GM19193 (cell line): ENCODE data around the gene GLO1.

ENCODE experiments used
- POLR2A ChIP-seq: IDR thresholded peaks from 4 replicates; pipeline ENCODE4 v1.6.1; 2011; ENCODE audit not compliant: insufficient read depth, insufficient read length; ENCODE audit errors: extremely low read depth

Gene GLO1

GRCh38 chr6:38702558-38703397 is at the start of gene GLO1:
TSS of gene GLO1 (minus strand) at chr6:38703145. CDS start at chr6:38703054, 91 bp downstream.
- peak; percentile 86 for TF ChIP-seq POLR2A

GRCh38 chr6:38750968-38751615 is 48.1 kb upstream of the GLO1 start:
- TF ChIP-seq POLR2A, result no peak

- TF ChIP-seq POLR2A, result no peak
Observed at GRCh38 chr6:38749473-38749872, 46.5 kb upstream of the GLO1 start.

GRCh38 chr6:38739532-38739931 is 36.6 kb upstream of the GLO1 start:
- no peak for TF ChIP-seq POLR2A

GRCh38 chr6:38738261-38738660 is 35.3 kb upstream of the GLO1 start:
- no peak for TF ChIP-seq POLR2A

GRCh38 chr6:38736951-38737350 is 34.0 kb upstream of the GLO1 start:
- TF ChIP-seq POLR2A, result no peak

- TF ChIP-seq POLR2A, result no peak
Observed at GRCh38 chr6:38730140-38730862, 27.4 kb upstream of the GLO1 start.

- TF ChIP-seq POLR2A, result no peak
Observed at GRCh38 chr6:38728203-38728602, 25.3 kb upstream of the GLO1 start.

- no peak for TF ChIP-seq POLR2A
Observed at GRCh38 chr6:38725414-38726183, 22.7 kb upstream of the GLO1 start.

- TF ChIP-seq POLR2A, result no peak
Observed at GRCh38 chr6:38724343-38724742, 21.4 kb upstream of the GLO1 start.

GRCh38 chr6:38723783-38724182 is 20.8 kb upstream of the GLO1 start:
- TF ChIP-seq POLR2A, result no peak

GRCh38 chr6:38722727-38723334 is 19.9 kb upstream of the GLO1 start:
- no peak for TF ChIP-seq POLR2A

- TF ChIP-seq POLR2A, result no peak
Observed at GRCh38 chr6:38722038-38722437, 19.1 kb upstream of the GLO1 start.

GRCh38 chr6:38720295-38720694 is 17.4 kb upstream of the GLO1 start:
- TF ChIP-seq POLR2A, result no peak
